GM21723 (cell line): ENCODE results near the gene BRICD5.

ENCODE experiments used
- ATAC-seq: cut with Tn5 transposase; IDR thresholded peaks from one replicate; pipeline ENCODE4 v1.9.1; 2021; ENCODE audit warnings: mild to moderate bottlenecking, moderate library complexity; ENCODE audit not compliant: unreplicated experiment

Gene BRICD5

DNA sequence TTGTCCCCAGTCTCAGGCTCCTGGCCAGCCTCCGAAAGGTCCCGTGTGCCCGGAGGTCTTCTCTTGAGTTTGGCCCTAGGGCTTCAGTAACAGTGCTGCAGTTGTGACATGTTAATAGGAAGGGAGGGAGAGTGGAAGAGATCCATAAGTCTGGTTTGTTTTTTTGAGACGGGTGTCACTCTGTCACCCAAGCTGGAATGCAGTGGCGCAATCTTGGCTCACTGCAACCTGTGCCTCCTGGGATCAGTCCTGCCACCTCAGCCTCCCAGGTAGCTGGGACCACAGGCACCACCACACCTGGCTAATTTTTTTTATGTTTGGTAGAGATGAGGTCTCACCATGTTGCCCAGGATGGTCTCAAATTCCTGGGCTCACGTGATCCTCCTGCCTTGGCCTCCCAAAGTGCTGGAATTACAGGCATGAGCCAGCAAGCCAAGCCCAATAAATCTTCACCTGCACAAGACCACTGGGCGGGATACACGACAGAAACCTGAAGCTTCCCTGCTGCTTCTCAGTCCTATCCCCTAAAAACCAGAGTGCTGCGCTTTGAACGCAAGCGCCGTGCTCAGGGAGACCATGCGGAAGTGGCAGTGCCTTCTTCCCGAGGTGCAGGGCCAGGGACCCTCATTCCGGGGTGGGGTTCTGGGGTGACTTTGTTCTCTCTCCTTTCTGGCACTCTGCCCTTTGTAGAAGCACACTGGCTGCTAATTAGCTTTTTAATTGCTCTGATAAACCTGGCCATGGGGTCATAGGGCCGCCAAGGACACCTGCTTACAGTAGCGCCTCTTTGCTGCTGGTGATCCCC lies 44.2 kb downstream of the BRICD5 start:
- no peak for ATAC-seq

DNA sequence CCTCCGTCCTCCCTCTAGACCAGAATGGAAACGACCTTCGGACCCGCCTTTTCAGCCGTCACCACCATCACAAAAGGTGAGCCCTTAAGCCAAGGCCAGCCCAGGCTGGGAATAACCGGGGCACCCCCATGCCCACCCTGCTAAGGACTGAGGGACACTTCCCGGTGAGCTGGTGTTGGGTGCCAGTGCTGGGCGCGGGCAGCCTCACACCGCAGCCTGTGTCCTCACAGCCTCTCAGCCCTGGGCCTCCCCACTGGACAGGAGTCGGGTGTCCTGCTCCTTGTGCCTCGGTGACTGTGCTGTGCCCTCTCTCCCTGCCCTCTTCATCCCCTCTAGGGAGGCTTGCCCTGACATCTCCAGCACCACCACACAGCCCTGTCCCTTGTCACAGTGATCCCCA lies 44.8 kb downstream of the BRICD5 start:
- no peak for ATAC-seq

DNA sequence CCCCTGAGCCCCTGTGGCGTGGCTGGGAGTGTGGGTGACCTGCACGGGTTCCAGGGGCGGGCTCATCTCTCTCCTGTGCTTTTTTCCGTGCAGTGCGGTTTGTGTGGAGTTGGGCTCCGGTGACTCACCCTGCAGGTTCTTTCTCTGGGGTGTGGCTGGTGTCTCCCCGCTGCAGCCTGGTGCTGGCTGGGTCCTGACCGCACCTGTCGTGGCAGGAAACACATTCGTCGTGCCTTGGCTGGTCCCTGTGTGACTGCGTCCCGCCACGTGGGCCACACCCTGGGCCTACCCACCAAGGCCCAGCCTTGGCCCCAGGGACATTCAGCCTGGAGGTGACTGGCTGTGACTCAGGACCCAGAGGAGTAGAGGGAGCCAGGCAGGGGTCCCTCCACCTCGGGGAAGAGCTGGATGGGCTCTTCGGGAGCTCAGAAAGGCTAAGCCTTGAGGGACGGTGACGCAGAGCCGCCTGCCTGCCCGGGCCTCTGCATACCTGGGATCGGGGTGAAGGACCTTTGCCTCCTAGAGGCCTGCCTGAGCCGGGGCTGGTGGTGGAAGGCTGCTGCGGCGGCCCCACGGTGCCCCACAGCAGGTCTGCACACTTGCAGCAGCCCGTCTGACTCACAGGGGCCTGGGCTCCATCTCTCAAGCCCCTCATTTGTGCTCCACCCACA lies 47.3 kb downstream of the BRICD5 start:
- ATAC-seq: no peak

DNA sequence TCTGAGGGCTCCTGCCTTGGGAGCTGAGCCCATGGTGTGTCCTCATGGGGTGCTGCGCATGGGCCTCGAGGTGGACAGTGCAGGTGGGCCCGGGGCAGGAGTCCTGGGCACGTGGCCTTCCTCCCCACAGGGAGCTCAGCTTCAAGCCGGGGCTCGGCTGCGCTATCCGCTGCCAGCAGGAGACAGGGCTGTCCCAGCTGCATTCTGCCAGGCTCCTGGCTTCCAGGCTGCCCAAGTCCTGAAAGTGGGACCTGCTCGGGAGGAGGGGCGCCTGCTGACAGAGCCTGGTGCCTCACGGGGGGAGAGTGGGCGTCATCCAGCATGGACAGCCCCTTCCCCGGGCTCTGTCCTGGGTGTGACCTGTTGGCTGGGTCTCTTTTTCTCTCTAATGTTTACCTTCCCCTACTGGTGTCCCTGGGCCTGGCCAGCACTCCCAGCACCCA lies 48.0 kb downstream of the BRICD5 start:
- no peak for ATAC-seq

DNA sequence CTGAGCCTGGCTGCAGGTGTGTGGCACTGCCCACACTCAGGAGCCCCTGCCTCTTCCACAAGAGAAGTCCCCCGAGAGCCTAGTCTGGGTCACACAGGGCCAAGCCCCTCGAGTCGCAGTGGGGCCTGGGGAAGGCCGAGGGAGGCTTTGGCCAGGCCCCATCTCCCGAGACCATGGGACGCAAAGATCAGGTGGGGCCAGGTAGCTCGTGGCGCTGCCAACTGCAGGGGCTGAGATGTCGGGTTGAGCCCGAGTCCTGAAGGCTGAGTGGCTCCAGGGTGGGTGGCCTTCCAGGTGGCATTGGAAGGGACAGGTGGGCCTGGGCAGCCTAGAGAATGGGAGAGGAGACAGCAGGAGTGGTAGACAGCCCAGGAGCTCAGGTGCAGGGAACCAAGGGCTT lies 48.8 kb downstream of the BRICD5 start:
- ATAC-seq: no peak

DNA sequence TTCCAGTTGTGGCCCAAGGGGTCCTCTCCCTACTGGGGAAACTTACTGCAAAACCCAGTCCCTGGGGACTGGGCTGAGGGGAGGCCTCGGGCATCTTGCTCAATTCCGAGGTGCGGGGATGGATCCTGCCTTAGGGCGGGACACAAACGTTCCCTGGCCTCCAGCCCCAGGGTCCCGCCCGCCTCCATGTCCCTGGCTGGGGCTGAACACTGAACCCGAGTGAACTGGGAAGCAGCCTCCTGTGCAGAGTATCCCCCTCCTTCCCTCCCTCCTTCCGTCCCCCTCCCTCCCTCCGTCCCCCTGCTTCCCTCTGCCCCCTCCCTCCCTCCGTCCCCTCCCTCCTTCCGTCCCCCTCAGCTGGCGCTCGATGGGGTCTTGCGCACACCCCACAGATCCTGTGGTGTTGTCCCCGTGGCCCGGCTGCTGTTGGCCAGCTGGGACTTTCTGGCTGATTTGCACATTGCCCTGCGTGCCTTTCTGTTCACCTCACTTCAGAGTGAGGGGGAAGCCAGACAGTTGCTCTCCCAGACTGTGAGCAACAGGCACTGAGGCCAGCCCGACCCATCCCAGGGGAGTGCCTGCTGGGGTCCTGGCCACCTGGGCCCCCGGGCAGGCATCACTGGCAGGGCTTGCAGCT lies 49.6 kb downstream of the BRICD5 start:
- no peak for ATAC-seq
